ENCODE results near the gene EMSY. TPM values are rescaled to one million over a fixed set of nuclear protein-coding genes. Genes with fewer than 3 reads are reported as not detected.
A peak's percentile ranks its signal among the peaks of the same experiment; 100 is the strongest.
"Not testable (repeated sequence)": the region's sequence is repeated elsewhere in the genome, so short reads cannot be mapped to it uniquely, and the experiment has no call there.

The EMSY gene
- total and polyA plus RNA-seq, 4 donors, result 3.6 to 35.0 (median 17.8) TPM

DNA sequence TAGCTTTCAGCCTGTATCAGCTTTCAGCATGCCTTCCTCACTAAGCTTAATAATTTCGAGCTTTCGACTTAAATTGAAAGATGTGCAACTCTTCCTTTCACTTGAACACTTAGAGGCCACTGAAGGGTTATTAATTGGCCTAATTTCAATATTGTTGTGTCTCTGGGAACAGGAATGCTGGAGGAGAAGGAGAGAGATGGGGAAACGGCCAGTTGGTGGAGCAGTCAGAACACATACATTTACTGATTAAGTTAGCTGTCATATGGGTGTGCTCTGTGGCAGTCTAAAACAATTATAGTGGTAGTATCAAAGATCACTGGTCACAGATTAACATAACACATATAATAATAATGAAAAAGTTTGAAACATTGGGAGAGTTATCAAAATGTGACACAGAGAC lies 119.5 kb downstream of the EMSY start:
- Histone ChIP-seq H3K36me3 (ENCODE audit: control insufficient read depth in 1 of 2, insufficient read depth in 2 of 2, low read length in 1 of 2) (no peaks in the 10 kb centered on the region), H3K27me3 (ENCODE audit: control insufficient read depth in 1 of 2, insufficient read depth in 2 of 2, low read length in 1 of 2) (no peaks in the 10 kb centered on the region), H3K9me3 (ENCODE audit: control insufficient read depth, low read length) (no peaks in the 10 kb centered on the region), H3K4me3 (ENCODE audit: low read length in 2 of 2) (no peak overlapping the region), H3K4me1 (ENCODE audit: control insufficient read depth in 1 of 2, insufficient read depth in 2 of 2, low read length in 2 of 2) (no peaks in the 10 kb centered on the region), H3K27ac (ENCODE audit: low read depth in 1 of 2, low read length in 2 of 2) (no peak overlapping the region)
- ATAC-seq (ENCODE audit: low FRiP score), result no peak
- no peak for DNase-seq
- intact Hi-C loops (cut with DNase I), result no loop called here
- 63 to 65% methylated on average over 3 of the region's 3 CpGs for WGBS, 2 donors

DNA sequence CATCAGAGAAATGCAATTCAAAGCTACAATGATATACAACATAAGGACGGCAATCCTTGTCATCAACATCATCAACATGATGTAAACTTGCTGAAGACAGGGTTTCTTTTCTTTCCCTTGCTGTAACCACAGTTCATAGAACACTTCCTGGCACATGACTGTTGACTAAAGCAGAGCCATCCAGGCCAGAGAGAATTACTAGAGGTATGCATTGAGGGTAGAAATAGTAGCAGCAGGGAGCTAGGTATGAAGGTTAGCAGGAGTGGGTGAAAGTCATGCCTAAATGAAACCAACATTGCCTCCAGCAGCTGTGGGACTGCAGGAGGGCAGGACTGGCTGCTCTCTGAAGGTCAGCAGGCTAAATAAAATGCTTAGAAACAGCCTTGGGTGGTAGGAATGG lies 122.0 kb downstream of the EMSY start:
- WGBS, 2 donors, result 0% methylated on average over 1 of the region's 1 CpG
- no peak for ATAC-seq (ENCODE audit: low FRiP score)
- H3K27ac ChIP-seq (ENCODE audit: low read depth in 1 of 2, low read length in 2 of 2), result no peak overlapping the region
- no peaks in the 10 kb centered on the region for H3K9me3 ChIP-seq (ENCODE audit: control insufficient read depth, low read length)
- no peak overlapping the region for H3K4me3 ChIP-seq (ENCODE audit: low read length in 2 of 2)
- H3K36me3 ChIP-seq (ENCODE audit: control insufficient read depth in 1 of 2, insufficient read depth in 2 of 2, low read length in 1 of 2), result no peaks in the 10 kb centered on the region
- H3K27me3 ChIP-seq (ENCODE audit: control insufficient read depth in 1 of 2, insufficient read depth in 2 of 2, low read length in 1 of 2), result no peaks in the 10 kb centered on the region
- no peak for DNase-seq
- intact Hi-C loops (cut with DNase I), result no loop called here
- H3K4me1 ChIP-seq (ENCODE audit: control insufficient read depth in 1 of 2, insufficient read depth in 2 of 2, low read length in 2 of 2), result no peaks in the 10 kb centered on the region

DNA sequence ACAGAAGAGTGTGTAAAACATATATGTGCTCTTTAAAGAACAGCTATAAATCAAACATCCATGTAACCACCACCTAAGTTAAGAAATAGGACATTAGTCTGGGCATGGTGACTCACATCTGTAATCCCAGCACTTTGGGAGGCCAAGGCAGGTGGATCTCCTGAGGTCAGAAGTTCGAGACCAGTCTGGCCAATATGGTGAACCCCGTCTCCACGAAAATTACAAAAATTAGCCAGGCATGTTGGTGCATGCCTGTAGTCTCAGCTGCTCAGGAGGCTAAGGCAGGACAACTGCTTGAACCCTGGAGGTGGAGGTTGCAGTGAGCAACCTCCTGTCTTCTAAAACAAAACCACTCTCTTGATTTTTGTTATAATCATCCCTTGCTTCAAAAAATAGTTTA lies 122.4 kb downstream of the EMSY start:
- 92 to 94% methylated on average over 3 of the region's 3 CpGs for WGBS, 2 donors
- Histone ChIP-seq H3K4me3 (ENCODE audit: low read length in 2 of 2) (no peak overlapping the region), H3K9me3 (ENCODE audit: control insufficient read depth, low read length) (no peaks in the 10 kb centered on the region), H3K36me3 (ENCODE audit: control insufficient read depth in 1 of 2, insufficient read depth in 2 of 2, low read length in 1 of 2) (no peaks in the 10 kb centered on the region), H3K27ac (ENCODE audit: low read depth in 1 of 2, low read length in 2 of 2) (no peak overlapping the region), H3K4me1 (ENCODE audit: control insufficient read depth in 1 of 2, insufficient read depth in 2 of 2, low read length in 2 of 2) (no peaks in the 10 kb centered on the region), H3K27me3 (ENCODE audit: control insufficient read depth in 1 of 2, insufficient read depth in 2 of 2, low read length in 1 of 2) (no peaks in the 10 kb centered on the region)
- ATAC-seq (ENCODE audit: low FRiP score), result no peak
- intact Hi-C loops (cut with DNase I), result no loop called here
- DNase-seq, result no peak

DNA sequence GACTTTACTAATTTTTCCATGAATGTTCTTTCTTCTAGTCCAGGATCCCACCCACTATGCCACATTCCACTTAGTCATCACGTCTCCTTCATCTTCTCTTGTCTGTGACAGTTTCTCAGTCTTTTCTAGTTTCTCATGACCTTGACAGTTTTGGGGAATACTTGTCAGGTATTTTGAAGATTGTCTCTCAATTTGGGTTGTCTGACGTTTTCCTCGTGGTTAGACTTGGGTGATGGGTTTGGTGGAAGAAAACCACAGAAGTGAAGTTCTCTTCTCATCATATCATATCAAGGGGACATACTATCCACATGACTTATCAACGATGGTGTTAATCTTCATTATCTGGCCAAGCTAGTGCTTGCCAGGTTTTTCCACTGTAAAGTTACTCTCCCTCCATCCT lies 123.3 kb downstream of the EMSY start:
- no peaks in the 10 kb centered on the region for H3K27me3 ChIP-seq (ENCODE audit: control insufficient read depth in 1 of 2, insufficient read depth in 2 of 2, low read length in 1 of 2)
- 59 to 69% methylated on average over 4 of the region's 4 CpGs for WGBS, 2 donors
- intact Hi-C loops (cut with DNase I), result no loop called here

DNA sequence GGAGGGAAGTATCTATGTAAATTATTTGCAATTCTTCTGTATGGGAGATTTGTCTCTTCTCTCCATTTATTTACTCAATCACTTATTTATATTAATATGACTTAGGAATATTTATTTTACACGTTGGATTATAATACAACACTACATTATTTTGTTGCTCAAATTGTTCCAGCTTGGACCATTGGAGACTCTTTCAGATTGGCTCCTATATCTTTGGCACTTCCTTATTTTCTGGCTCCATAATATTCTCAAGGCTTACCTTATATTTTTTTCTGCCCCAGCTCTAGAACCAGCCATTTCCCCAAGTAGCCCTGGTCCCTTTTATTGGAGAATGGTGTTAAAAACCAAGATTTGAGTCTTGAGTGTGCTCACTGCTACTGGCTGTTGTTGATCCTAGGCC lies 123.8 kb downstream of the EMSY start:
- DNase-seq (no peak), ATAC-seq (ENCODE audit: low FRiP score) (no peak)
- Histone ChIP-seq H3K27me3 (ENCODE audit: control insufficient read depth in 1 of 2, insufficient read depth in 2 of 2, low read length in 1 of 2) (no peaks in the 10 kb centered on the region), H3K36me3 (ENCODE audit: control insufficient read depth in 1 of 2, insufficient read depth in 2 of 2, low read length in 1 of 2) (no peaks in the 10 kb centered on the region), H3K4me3 (ENCODE audit: low read length in 2 of 2) (no peak overlapping the region), H3K4me1 (ENCODE audit: control insufficient read depth in 1 of 2, insufficient read depth in 2 of 2, low read length in 2 of 2) (no peaks in the 10 kb centered on the region), H3K27ac (ENCODE audit: low read depth in 1 of 2, low read length in 2 of 2) (no peak overlapping the region), H3K9me3 (ENCODE audit: control insufficient read depth, low read length) (no peaks in the 10 kb centered on the region)
- WGBS, 2 donors, result 71 to 88% methylated on average over 1 of the region's 1 CpG
- intact Hi-C loops (cut with DNase I), result no loop called here

More for the DNA sequence above, 123.3 kb downstream of the EMSY start:
- H3K36me3 ChIP-seq (ENCODE audit: control insufficient read depth in 1 of 2, insufficient read depth in 2 of 2, low read length in 1 of 2), result no peaks in the 10 kb centered on the region
- no peaks in the 10 kb centered on the region for H3K9me3 ChIP-seq (ENCODE audit: control insufficient read depth, low read length)
- ATAC-seq (ENCODE audit: low FRiP score) (no peak), DNase-seq (no peak)
- H3K4me3 ChIP-seq (ENCODE audit: low read length in 2 of 2), result no peak overlapping the region
- no peak overlapping the region for H3K27ac ChIP-seq (ENCODE audit: low read depth in 1 of 2, low read length in 2 of 2)
- no peaks in the 10 kb centered on the region for H3K4me1 ChIP-seq (ENCODE audit: control insufficient read depth in 1 of 2, insufficient read depth in 2 of 2, low read length in 2 of 2)

DNA sequence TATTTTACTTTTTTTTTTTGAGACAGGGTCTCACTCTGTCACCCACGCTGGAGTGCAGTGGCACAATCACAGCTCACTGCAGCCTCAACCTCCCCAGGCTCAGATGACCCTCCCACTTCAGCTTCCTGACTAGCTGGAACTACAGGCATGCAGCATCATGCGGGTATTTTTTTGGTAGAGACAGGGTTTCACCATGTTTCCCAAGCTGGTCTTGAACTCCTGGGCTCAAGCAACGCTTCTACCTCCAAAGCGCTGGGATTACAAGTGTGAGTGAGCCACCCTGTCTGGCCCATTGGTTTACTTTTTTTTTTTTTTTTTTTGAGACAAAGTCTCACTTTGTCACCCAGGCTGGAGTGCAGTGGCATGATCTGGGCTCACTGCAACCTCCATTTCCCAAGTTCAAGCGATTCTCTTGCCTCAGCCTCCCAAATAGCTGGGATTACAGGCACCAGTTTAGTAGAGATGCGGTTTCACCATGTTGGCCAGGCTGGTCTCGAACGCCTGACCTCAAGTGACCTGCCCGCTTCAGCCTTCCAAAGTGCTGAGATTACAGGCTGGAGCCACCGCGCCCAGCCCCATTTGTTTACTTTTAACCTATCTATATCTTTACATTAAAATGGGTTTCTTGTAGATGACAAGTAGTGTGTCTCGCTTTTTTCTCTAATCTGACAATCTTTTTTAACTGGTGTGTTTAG lies 127.5 kb downstream of the EMSY start:
- H3K27me3 ChIP-seq (ENCODE audit: control insufficient read depth in 1 of 2, insufficient read depth in 2 of 2, low read length in 1 of 2); ATAC-seq (ENCODE audit: low FRiP score); H3K4me1 ChIP-seq (ENCODE audit: control insufficient read depth in 1 of 2, insufficient read depth in 2 of 2, low read length in 2 of 2); intact Hi-C loops (cut with DNase I); H3K27ac ChIP-seq (ENCODE audit: low read depth in 1 of 2, low read length in 2 of 2); H3K4me3 ChIP-seq (ENCODE audit: low read length in 2 of 2); H3K9me3 ChIP-seq (ENCODE audit: control insufficient read depth, low read length); DNase-seq; H3K36me3 ChIP-seq (ENCODE audit: control insufficient read depth in 1 of 2, insufficient read depth in 2 of 2, low read length in 1 of 2): not testable (repeated sequence)
- WGBS, 2 donors, result 95 to 96% methylated on average over 12 of the region's 12 CpGs

DNA sequence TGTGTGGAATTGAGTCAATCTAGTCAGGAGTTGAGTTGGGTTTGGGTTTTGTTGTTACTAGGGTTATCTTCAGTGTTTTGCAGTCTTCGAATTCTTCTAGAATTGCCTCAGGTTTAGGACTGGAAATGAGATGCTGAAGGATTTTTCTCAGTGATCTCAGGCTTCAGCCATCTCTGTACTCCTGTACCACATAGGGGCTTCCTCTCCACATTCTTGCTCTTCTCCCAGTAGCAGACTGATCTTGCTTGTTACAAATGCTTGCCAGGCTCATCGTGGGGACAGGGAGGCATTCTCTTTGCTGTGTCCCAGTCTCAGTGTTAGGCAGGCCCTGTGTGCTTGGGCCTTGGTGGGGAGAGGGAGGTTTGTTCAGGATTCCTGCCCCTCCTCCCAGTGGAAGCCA lies 129.6 kb downstream of the EMSY start:
- no peaks in the 10 kb centered on the region for H3K27me3 ChIP-seq (ENCODE audit: control insufficient read depth in 1 of 2, insufficient read depth in 2 of 2, low read length in 1 of 2)
- H3K36me3 ChIP-seq (ENCODE audit: control insufficient read depth in 1 of 2, insufficient read depth in 2 of 2, low read length in 1 of 2), result no peaks in the 10 kb centered on the region
- DNase-seq (no peak), ATAC-seq (ENCODE audit: low FRiP score) (no peak)
- H3K27ac ChIP-seq (ENCODE audit: low read depth in 1 of 2, low read length in 2 of 2), result no peak overlapping the region
- no peaks in the 10 kb centered on the region for H3K4me1 ChIP-seq (ENCODE audit: control insufficient read depth in 1 of 2, insufficient read depth in 2 of 2, low read length in 2 of 2)
- intact Hi-C loops (cut with DNase I), result no loop called here
- 43 to 69% methylated on average over 2 of the region's 2 CpGs for WGBS, 2 donors
- no peaks in the 10 kb centered on the region for H3K9me3 ChIP-seq (ENCODE audit: control insufficient read depth, low read length)
- H3K4me3 ChIP-seq (ENCODE audit: low read length in 2 of 2), result no peak overlapping the region

DNA sequence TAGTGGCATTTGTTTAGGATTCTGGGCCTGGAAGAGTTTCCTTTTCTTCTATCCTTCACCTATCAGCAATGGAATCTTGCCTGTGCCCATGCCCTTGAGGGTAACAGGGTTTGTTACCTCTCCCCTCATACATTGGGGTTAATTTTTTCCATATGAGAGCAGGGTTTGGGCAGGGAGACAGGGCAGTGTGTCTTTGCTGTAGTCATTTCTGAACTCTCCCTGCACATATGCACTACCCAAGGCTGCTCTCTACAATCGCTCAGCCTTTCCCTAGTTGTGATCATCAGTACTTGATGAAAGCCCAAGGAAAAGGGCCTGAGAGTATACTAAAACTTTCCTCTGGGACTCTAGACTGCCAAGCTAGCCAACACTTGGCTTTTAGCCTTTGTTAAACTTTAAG lies 130.1 kb downstream of the EMSY start:
- Histone ChIP-seq H3K27me3 (ENCODE audit: control insufficient read depth in 1 of 2, insufficient read depth in 2 of 2, low read length in 1 of 2) (no peaks in the 10 kb centered on the region), H3K27ac (ENCODE audit: low read depth in 1 of 2, low read length in 2 of 2) (peak overlapping the region in 1 of 2 donors; percentile 49), H3K4me1 (ENCODE audit: control insufficient read depth in 1 of 2, insufficient read depth in 2 of 2, low read length in 2 of 2) (no peaks in the 10 kb centered on the region), H3K4me3 (ENCODE audit: low read length in 2 of 2) (no peak overlapping the region), H3K9me3 (ENCODE audit: control insufficient read depth, low read length) (no peaks in the 10 kb centered on the region), H3K36me3 (ENCODE audit: control insufficient read depth in 1 of 2, insufficient read depth in 2 of 2, low read length in 1 of 2) (no peaks in the 10 kb centered on the region)
- intact Hi-C loops (cut with DNase I), result loop anchor here (5.0 kb wide), 3 partner anchors 37 to 102 kb away; no protein-coding TSS in a partner anchor
- WGBS, 2 donors, result 42 to 51% methylated on average over 1 of the region's 1 CpG
- DNase-seq (no peak), ATAC-seq (ENCODE audit: low FRiP score) (no peak)

DNA sequence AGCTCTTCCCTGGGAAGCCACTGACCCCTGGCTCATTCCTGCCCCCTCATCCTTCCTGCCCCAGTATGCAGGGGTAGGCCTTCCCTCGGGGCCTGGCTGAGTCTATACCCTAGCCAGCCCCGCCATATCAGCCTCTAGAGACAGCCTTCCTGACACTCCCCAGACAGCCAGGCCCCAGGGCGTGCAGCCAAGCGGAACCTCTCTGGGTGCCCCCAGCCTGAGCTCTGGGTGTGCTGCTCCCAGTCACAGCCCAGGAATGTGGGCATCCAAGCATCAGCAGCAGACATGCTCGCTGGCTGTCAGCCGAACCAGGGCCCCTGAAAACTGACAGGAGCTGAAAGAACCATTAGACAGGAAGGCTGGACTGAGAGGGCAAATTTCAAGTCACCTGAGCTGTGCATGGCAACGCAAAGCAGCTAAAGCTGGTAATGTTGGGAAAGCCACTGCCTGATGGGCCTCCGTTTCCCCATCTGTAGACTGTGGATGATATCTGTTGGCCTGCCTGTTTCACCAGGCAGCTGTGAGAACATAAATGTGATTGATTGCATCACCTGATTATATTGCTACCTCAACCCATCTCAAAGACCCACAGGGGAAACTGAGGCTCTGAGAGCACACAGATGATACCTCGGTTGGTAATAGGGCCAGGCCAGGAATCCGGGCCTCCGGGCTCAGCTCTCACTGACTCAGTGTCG lies 132.6 kb downstream of the EMSY start:
- DNase-seq (peak; percentile 86 to 88), ATAC-seq (ENCODE audit: low FRiP score) (no peak)
- Histone ChIP-seq H3K27me3 (ENCODE audit: control insufficient read depth in 1 of 2, insufficient read depth in 2 of 2, low read length in 1 of 2) (no peaks in the 10 kb centered on the region), H3K4me3 (ENCODE audit: low read length in 2 of 2) (no peak overlapping the region), H3K27ac (ENCODE audit: low read depth in 1 of 2, low read length in 2 of 2) (peak overlapping the region in 1 of 2 donors; percentile 87), H3K4me1 (ENCODE audit: control insufficient read depth in 1 of 2, insufficient read depth in 2 of 2, low read length in 2 of 2) (peaks cover 0 to 4% of the 10 kb centered on the region in 2 donors), H3K36me3 (ENCODE audit: control insufficient read depth in 1 of 2, insufficient read depth in 2 of 2, low read length in 1 of 2) (no peaks in the 10 kb centered on the region), H3K9me3 (ENCODE audit: control insufficient read depth, low read length) (no peaks in the 10 kb centered on the region)
- intact Hi-C loops (cut with DNase I), result loop anchor here (5.0 kb wide), 3 partner anchors 35 to 100 kb away; no protein-coding TSS in a partner anchor
- WGBS, 2 donors, result 47 to 48% methylated on average over 12 of the region's 12 CpGs
